ENCODE measurements around the gene TNFRSF25. TPM values are rescaled to one million over a fixed set of nuclear protein-coding genes. Genes with fewer than 3 reads are reported as not detected.
"Not testable (repeated sequence)": the region's sequence is repeated elsewhere in the genome, so short reads cannot be mapped to it uniquely, and the experiment has no call there.

TNFRSF25 gene
- total and polyA plus RNA-seq, 7 experiments from 2014 or later: 17.3 to 352 (median 177) TPM

DNA sequence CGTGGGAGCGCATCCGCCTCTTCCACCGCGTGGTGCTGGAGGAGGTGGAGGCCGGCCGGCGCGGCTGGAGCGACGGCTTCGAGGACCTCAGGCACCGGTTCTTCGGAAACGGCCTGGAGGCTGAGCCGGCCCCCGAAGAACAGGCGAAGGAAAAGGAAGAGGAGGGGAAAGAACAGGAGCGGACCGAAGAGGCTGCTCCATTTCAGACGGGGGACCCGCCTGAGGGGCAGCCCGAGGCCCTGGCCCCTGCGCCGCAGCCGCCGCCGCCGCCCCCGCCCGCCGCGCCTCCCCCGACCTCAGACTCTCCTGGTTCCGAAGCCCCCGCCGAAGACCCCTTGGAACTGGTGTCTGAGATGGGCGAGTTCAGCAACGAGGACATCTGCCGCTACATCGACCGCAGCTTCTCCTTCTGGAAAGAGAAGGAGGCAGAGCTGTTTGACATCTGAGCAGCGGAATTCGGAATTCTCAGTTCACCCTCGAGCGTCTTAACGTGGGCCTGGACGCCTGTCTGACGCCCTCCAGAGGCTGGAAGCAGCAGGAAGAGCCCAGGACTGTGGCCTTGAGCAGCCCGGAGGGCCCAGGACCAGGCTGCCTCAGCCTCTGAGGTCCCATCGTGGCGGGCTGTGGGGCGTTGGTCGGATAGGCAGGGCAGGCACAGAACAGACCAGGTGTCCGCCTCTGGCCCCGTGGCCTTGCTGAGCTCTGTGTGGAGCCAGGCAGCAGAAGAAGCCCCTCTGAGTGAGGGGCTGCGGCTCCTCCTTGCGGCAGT is 10.0 kb downstream of the TNFRSF25 start:
- H3K4me3 Mint-ChIP-seq: peak overlapping the region in 8 of 10 donors; percentile 23 to 67 (median 53)
- H3K9me3 Mint-ChIP-seq; DNase-seq; H3K9me3 ChIP-seq (ENCODE audit: control insufficient read depth in 2 of 3, low read length in 3 of 3); H3K27me3 ChIP-seq (ENCODE audit: control insufficient read depth in 2 of 2, insufficient read depth in 2 of 2, low read length in 2 of 2); H3K4me3 ChIP-seq (ENCODE audit: low read length); ATAC-seq; H3K27ac ChIP-seq (ENCODE audit: low read depth, low read length); H3K36me3 ChIP-seq (ENCODE audit: control insufficient read depth in 2 of 3, insufficient read depth in 3 of 3, low read length in 3 of 3): not testable (repeated sequence)
- ChIA-PET POLR2A (interaction anchor here (1.1 to 12.7 kb wide), 3 partner anchors 7 to 44 kb away, joined by 3 to 165 read pairs (median 4); partner anchors contain the start of gene TNFRSF25), CTCF (interaction anchor here (1.0 to 2.4 kb wide), 6 partner anchors 8 to 22 kb away, joined by 3 to 15 read pairs (median 6); no protein-coding TSS in a partner anchor)
- peaks cover 0 to 15% (median 5%) of the 10 kb centered on the region in 5 donors for H3K36me3 Mint-ChIP-seq
- H3K4me1 ChIP-seq (ENCODE audit: control insufficient read depth in 2 of 2, insufficient read depth in 2 of 2, low read length in 2 of 2): peaks cover 6 to 11% of the 10 kb centered on the region in 2 donors
- peaks cover 22 to 38% (median 33%) of the 10 kb centered on the region in 7 donors for H3K4me1 Mint-ChIP-seq
- H3K27ac Mint-ChIP-seq: peak overlapping the region in 2 of 9 donors; percentile 33 to 78
- peaks cover 14 to 46% (median 20%) of the 10 kb centered on the region in 5 donors for H3K27me3 Mint-ChIP-seq
- intact Hi-C loops (cut with micrococcal nuclease): loop anchor here in 1 of 2 donors (1.0 kb wide), 1 partner anchor 19 kb away; no protein-coding TSS in a partner anchor

DNA sequence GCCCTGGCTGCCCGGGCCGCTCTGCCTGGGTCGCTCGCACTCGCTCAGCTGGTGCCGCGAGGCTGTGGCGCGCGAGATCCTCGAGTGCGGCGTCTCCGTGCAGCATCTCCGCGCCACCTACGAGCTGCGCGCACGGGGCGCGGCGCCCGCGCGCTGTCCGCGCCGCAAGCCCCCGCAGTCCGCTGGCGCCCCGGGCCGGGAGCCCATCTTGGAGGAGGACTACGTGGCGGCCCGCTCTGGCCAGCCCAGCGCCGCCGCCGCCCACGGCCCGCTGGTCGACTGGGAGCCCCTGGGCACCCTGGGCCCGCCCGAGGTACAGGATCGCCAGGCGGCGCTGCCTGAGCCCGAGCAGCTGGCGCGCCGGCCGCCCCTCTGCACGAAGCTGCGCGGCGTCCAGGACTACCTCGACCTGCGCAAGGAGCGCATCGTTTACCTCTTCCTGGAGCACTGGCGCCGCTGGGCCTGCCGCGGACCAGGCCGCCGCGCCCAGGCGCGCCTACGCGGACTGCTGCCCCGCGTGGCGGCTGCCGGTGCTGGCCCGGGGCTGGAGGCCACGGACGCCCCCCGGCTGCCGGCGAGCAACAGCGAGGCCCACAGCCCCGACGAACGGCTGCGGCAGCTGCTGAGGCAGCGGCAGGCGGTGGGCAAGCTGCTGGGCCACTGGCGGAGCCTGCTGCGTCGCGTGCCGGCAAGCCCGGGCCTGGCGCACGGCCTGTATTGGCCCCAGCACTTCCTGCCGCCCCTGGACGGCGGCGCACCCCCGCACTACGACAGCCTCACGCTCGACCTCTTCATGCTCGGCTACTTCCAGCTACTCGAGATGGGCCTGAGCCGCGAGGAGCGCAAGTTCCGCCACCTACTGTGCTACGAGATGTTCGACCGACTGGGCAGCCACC is 10.9 kb downstream of the TNFRSF25 start:
- no peak overlapping the region for H3K4me3 ChIP-seq (ENCODE audit: low read length)
- Mint-ChIP-seq H3K27ac (no peak overlapping the region), H3K4me3 (peak overlapping the region in 6 of 10 donors; percentile 17 to 67 (median 37)), H3K36me3 (peaks cover 0 to 10% (median 5%) of the 10 kb centered on the region in 5 donors), H3K9me3 (no peaks in the 10 kb centered on the region), H3K27me3 (peaks cover 18 to 54% (median 27%) of the 10 kb centered on the region in 5 donors), H3K4me1 (peaks cover 15 to 30% (median 28%) of the 10 kb centered on the region in 7 donors)
- DNase-seq (peak in 3 of 9 donors; percentile 37 to 40 (median 39)), ATAC-seq (peak; percentile 57)
- H3K9me3 ChIP-seq (ENCODE audit: control insufficient read depth in 2 of 3, low read length in 3 of 3): no peaks in the 10 kb centered on the region
- peaks cover 0 to 3% of the 10 kb centered on the region in 2 donors for H3K27me3 ChIP-seq (ENCODE audit: control insufficient read depth in 2 of 2, insufficient read depth in 2 of 2, low read length in 2 of 2)
- H3K4me1 ChIP-seq (ENCODE audit: control insufficient read depth in 2 of 2, insufficient read depth in 2 of 2, low read length in 2 of 2): peaks cover 0 to 7% of the 10 kb centered on the region in 2 donors
- no peaks in the 10 kb centered on the region for H3K36me3 ChIP-seq (ENCODE audit: control insufficient read depth in 2 of 3, insufficient read depth in 3 of 3, low read length in 3 of 3)
- intact Hi-C loops (cut with micrococcal nuclease): loop anchor here in 1 of 2 donors (1.0 kb wide), 1 partner anchor 20 kb away; no protein-coding TSS in a partner anchor
- no peak overlapping the region for H3K27ac ChIP-seq (ENCODE audit: low read depth, low read length)
- CTCF ChIA-PET: interaction anchor here (0.7 to 2.4 kb wide), 7 partner anchors 9 to 25 kb away, joined by 3 to 15 read pairs (median 5); no protein-coding TSS in a partner anchor
- POLR2A ChIA-PET: interaction anchor here (0.9 to 12.7 kb wide), 5 partner anchors 8 to 45 kb away, joined by 3 to 165 read pairs (median 4); partner anchors contain the start of gene TNFRSF25

DNA sequence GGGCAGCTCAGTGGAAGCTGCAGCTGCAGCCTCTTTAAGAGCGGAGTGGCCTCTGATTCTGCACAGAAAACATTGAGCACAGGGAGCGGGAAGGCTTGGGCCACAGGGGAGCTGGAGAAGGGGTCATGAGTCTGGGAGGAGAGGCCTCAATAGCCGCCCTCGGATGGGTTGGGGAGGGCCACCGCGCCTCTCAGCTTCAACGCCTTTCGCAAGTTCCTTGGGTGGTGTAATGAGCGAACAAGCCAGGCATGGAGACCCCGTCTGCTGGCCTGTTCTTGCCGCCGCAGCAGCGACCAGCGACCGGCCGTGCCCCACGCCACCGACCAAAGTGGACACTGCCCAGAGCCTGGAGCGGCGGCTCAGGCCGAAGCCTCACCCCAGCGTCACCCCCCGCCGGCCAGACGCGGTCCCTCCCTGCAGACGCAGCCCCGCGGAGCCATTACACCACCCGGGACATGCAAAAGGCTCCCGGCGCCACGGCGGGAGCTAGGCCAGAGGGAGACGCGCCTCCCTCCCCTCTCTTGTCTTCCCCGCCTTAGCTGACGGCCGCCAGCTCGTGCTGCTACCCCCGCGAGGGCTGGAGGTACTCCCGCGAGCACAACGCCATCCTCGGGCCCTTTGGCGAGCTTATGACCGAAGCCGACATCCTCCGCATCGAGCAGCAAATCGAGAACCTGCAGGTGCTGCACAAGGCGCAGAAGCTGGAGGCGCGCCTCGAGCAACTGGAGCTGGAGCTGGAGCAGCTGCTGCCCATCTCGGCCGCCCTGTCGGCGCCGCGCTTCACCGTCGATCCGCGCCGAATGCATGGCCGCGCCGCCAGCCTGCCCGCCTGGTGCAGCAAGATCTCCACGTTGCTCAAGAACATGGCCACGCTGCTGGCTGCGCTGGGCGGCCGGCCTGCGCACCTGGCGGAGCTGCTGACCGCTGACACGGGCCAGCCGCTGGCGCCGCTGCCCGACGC is 11.8 kb downstream of the TNFRSF25 start:
- H3K36me3 ChIP-seq (ENCODE audit: control insufficient read depth in 2 of 3, insufficient read depth in 3 of 3, low read length in 3 of 3); intact Hi-C loops (cut with micrococcal nuclease); H3K9me3 Mint-ChIP-seq; H3K9me3 ChIP-seq (ENCODE audit: control insufficient read depth in 2 of 3, low read length in 3 of 3); DNase-seq; H3K36me3 Mint-ChIP-seq; H3K4me1 ChIP-seq (ENCODE audit: control insufficient read depth in 2 of 2, insufficient read depth in 2 of 2, low read length in 2 of 2); H3K27me3 ChIP-seq (ENCODE audit: control insufficient read depth in 2 of 2, insufficient read depth in 2 of 2, low read length in 2 of 2); H3K27ac ChIP-seq (ENCODE audit: low read depth, low read length); ATAC-seq; H3K4me3 ChIP-seq (ENCODE audit: low read length): not testable (repeated sequence)
- Mint-ChIP-seq H3K4me3 (peak overlapping the region in 5 of 10 donors; percentile 51 to 81 (median 61)), H3K4me1 (peaks cover 17 to 31% (median 26%) of the 10 kb centered on the region in 7 donors), H3K27me3 (peaks cover 27 to 64% (median 35%) of the 10 kb centered on the region in 5 donors), H3K27ac (peak overlapping the region in 1 of 9 donors; percentile 56)
- ChIA-PET CTCF (interaction anchor here (1.5 to 2.4 kb wide), 5 partner anchors 9 to 24 kb away, joined by 5 to 15 read pairs (median 8); no protein-coding TSS in a partner anchor), POLR2A (interaction anchor here (0.9 to 12.7 kb wide), 4 partner anchors 9 to 26 kb away, joined by 3 to 165 read pairs (median 4); partner anchors contain the start of gene TNFRSF25)

DNA sequence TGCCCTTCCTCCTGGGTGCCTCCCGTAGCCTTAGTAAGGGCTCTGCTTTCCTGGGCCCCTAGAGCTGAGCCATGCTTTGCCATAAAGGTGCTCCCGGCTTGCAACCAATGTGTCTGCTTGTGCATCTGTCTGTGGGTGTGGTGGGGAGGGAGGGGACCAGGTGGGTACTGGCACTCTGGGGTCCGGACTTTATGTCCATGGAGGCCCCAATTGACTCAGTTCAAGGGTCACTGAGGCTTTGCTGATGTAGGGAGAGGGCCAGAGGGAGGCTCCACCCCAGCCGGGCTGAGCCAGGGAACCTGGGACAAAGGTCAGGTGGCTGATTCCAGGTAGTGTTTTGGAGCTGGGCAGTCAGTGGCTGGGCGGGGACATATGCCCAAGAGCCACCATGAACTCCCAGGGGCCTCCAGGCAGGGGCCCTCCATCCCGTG is 15.0 kb downstream of the TNFRSF25 start:
- ChIA-PET POLR2A (interaction anchor here (12.7 kb wide), 1 partner anchor 12 kb away, joined by 165 read pairs; the partner anchor contains the start of gene TNFRSF25), CTCF (interaction anchor here (0.9 to 1.4 kb wide), 3 partner anchors 9 to 35 kb away, joined by 3 to 4 read pairs (median 4); no protein-coding TSS in a partner anchor)
- DNase-seq (no peak), ATAC-seq (no peak)
- peaks cover 26 to 73% (median 28%) of the 10 kb centered on the region in 5 donors for H3K27me3 Mint-ChIP-seq
- H3K4me1 Mint-ChIP-seq: peaks cover 15 to 32% (median 21%) of the 10 kb centered on the region in 7 donors
- H3K4me1 ChIP-seq (ENCODE audit: control insufficient read depth in 2 of 2, insufficient read depth in 2 of 2, low read length in 2 of 2): peaks cover 4 to 19% of the 10 kb centered on the region in 2 donors
- H3K4me3 Mint-ChIP-seq: peak overlapping the region in 2 of 10 donors; percentile 34 to 51
- H3K27ac Mint-ChIP-seq: peak overlapping the region in 1 of 9 donors; percentile 51
- H3K4me3 ChIP-seq (ENCODE audit: low read length): no peak overlapping the region
- H3K27ac ChIP-seq (ENCODE audit: low read depth, low read length): no peak overlapping the region
- H3K9me3 Mint-ChIP-seq: no peaks in the 10 kb centered on the region
- peaks cover 0 to 3% (median 0%) of the 10 kb centered on the region in 5 donors for H3K36me3 Mint-ChIP-seq
- H3K36me3 ChIP-seq (ENCODE audit: control insufficient read depth in 2 of 3, insufficient read depth in 3 of 3, low read length in 3 of 3): no peaks in the 10 kb centered on the region
- intact Hi-C loops (cut with micrococcal nuclease): no loop called here
- peaks cover 4 to 12% of the 10 kb centered on the region in 2 donors for H3K27me3 ChIP-seq (ENCODE audit: control insufficient read depth in 2 of 2, insufficient read depth in 2 of 2, low read length in 2 of 2)
- H3K9me3 ChIP-seq (ENCODE audit: control insufficient read depth in 2 of 3, low read length in 3 of 3): no peaks in the 10 kb centered on the region

DNA sequence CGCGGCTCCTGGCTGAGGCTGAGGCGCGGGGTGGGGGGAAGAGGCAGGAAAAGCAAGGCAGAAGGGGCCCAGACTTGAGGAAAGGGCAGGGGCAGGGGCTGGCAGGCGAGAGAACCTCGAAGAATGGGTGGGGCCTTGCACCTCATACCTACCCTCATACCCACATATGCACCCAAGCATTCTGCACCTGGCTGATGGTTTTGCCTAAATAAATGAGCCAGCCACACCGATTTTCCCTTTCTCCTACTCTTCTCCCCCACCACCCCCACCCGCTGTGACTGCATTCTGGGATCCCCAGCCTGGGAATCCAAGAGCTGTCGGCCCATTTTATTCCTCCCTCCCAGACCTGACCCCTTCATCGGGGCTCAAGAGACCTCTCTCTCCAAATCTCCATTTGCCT is 15.5 kb downstream of the TNFRSF25 start:
- peaks cover 4 to 19% of the 10 kb centered on the region in 2 donors for H3K4me1 ChIP-seq (ENCODE audit: control insufficient read depth in 2 of 2, insufficient read depth in 2 of 2, low read length in 2 of 2)
- ChIA-PET POLR2A (interaction anchor here (12.7 kb wide), 1 partner anchor 13 kb away, joined by 165 read pairs; the partner anchor contains the start of gene TNFRSF25), CTCF (interaction anchor here (0.9 to 3.1 kb wide), 3 partner anchors 10 to 36 kb away, joined by 3 to 19 read pairs (median 4); no protein-coding TSS in a partner anchor)
- H3K36me3 Mint-ChIP-seq; H3K9me3 Mint-ChIP-seq; H3K9me3 ChIP-seq (ENCODE audit: control insufficient read depth in 2 of 3, low read length in 3 of 3); H3K27ac ChIP-seq (ENCODE audit: low read depth, low read length); H3K36me3 ChIP-seq (ENCODE audit: control insufficient read depth in 2 of 3, insufficient read depth in 3 of 3, low read length in 3 of 3); ATAC-seq; DNase-seq; intact Hi-C loops (cut with micrococcal nuclease); H3K4me3 ChIP-seq (ENCODE audit: low read length): not testable (repeated sequence)
- peaks cover 15 to 32% (median 21%) of the 10 kb centered on the region in 7 donors for H3K4me1 Mint-ChIP-seq
- peak overlapping the region in 1 of 9 donors; percentile 51 for H3K27ac Mint-ChIP-seq
- H3K27me3 ChIP-seq (ENCODE audit: control insufficient read depth in 2 of 2, insufficient read depth in 2 of 2, low read length in 2 of 2): peaks cover 4 to 12% of the 10 kb centered on the region in 2 donors
- peak overlapping the region in 1 of 10 donors; percentile 51 for H3K4me3 Mint-ChIP-seq
- H3K27me3 Mint-ChIP-seq: peaks cover 26 to 74% (median 28%) of the 10 kb centered on the region in 5 donors

Measured in naive thymus-derived CD4-positive, alpha-beta T cell (primary cell).